HCT116 (cell line): ENCODE results near the gene MAP1S. TPM values are rescaled to one million over a fixed set of nuclear protein-coding genes. Genes with fewer than 3 reads are reported as not detected.

Source experiments
- ATAC-seq: fragments of 200-7000 bp; cut with Tn5 transposase; 2 replicates; pipeline ENCODE4 v1.9.1; 2020; ENCODE audit warnings: mild to moderate bottlenecking, moderate library complexity
- BruUV-seq: library from RNA; stranded (reverse); fragments of 400-500 nt; replicated peaks from 2 replicates; lab custom pipeline; 2021; lab: Mats Ljungman, UMichigan
- CTCF ChIA-PET: fragments of 300-600 bp; sonication (Branson Sonifier 250); formaldehyde crosslinking; loops from one replicate; lab custom pipeline; 2021; ENCODE audit warnings: antibody characterized with exemption; lab: Charles Lee
- POLR2A ChIA-PET: fragments of 300-600, 350-600 bp; sonication (Branson Sonifier 250); formaldehyde crosslinking; loops from one replicate; lab custom pipeline; 2021; ENCODE audit warnings: antibody characterized with exemption; lab: Charles Lee
- RAD21 ChIA-PET, 2 experiments: fragments of 300-600 bp; sonication (Branson Sonifier 250); formaldehyde crosslinking; loops; one replicate each; lab custom pipeline; 2023; ENCODE audit warnings: low total read pairs in 2 of 2; ENCODE audit not compliant: uncharacterized antibody in 2 of 2, unreplicated experiment in 2 of 2, low non-redundant PET in 1 of 2; lab: Charles Lee
- DNase-seq: peaks from one replicate; pipeline ENCODE4 v3.0.0-alpha.2; 2010; ENCODE audit warnings: low read depth, low spot score
- H2AFZ ChIP-seq: fragments of 200-600 bp; shearing (Covaris generic), sonication (generic); 2 replicates; pipeline ENCODE4 v1.6.1; 2017; ENCODE audit warnings: low read depth, mixed run types, mixed read lengths, antibody characterized with exemption, low read length; ENCODE audit not compliant: poor library complexity, severe bottlenecking
- H3K27ac ChIP-seq: 2 replicates; pipeline ENCODE4 v1.5.1; 2012; ENCODE audit warnings: low read depth, low read length
- H3K27me3 ChIP-seq: fragments of 200-600 bp; sonication (generic); 2 replicates; pipeline ENCODE4 v1.6.1; 2016; ENCODE audit warnings: mixed run types, low read length, mixed read lengths; ENCODE audit not compliant: insufficient read depth
- H3K36me3 ChIP-seq, 2 experiments: fragments of 200-500 bp in 1 of 2; fragments of 200-600 bp in 1 of 2; sonication (Bioruptor generic) in 1 of 2; sonication (generic) in 1 of 2; 2 replicates each; pipeline versions ENCODE4 v1.5.1 to v1.6.1; 2014 to 2016; ENCODE audit warnings: low read length in 2 of 2, inconsistent platforms in 1 of 2, mixed read lengths in 1 of 2, mixed run types in 1 of 2; ENCODE audit not compliant: insufficient read depth in 2 of 2, control insufficient read depth in 1 of 2
- H3K4me1 ChIP-seq, 2 experiments: fragments of 200-600 bp in 1 of 2; sonication (generic) in 1 of 2; 2 replicates each; pipeline versions ENCODE4 v1.5.1 to v1.6.1; 2012 to 2017; ENCODE audit warnings: low read length in 2 of 2, inconsistent platforms in 1 of 2, mild to moderate bottlenecking in 1 of 2, mixed read lengths in 1 of 2, mixed run types in 1 of 2, moderate library complexity in 1 of 2; ENCODE audit not compliant: insufficient read depth in 2 of 2, control insufficient read depth in 1 of 2
- H3K4me2 ChIP-seq: fragments of 200-600 bp; sonication (generic); 2 replicates; pipeline ENCODE4 v1.6.1; 2017; ENCODE audit warnings: mixed run types, low read length, mixed read lengths
- H3K4me3 ChIP-seq, 2 experiments: fragments of 200-600 bp in 1 of 2; sonication (generic) in 1 of 2; replicated peaks in 1 of 2; 2 replicates each; pipeline ENCODE4 v1.5.1; 2011 to 2016; ENCODE audit warnings: low read length in 2 of 2, control low read depth in 1 of 2, low read depth in 1 of 2, mild to moderate bottlenecking in 1 of 2, mixed read lengths in 1 of 2, mixed run types in 1 of 2
- H3K79me2 ChIP-seq: fragments of 200-600 bp; sonication (generic); 2 replicates; pipeline ENCODE4 v1.6.1; 2017; ENCODE audit warnings: mild to moderate bottlenecking, mixed run types, low read length, moderate library complexity, mixed read lengths; ENCODE audit not compliant: insufficient read depth
- H3K9ac ChIP-seq: fragments of 200-600 bp; sonication (generic); 2 replicates; pipeline ENCODE4 v1.6.1; 2016; ENCODE audit warnings: low read length, mixed read lengths
- H3K9me2 ChIP-seq: fragments of 200-600 bp; sonication (generic), shearing (Covaris generic); 2 replicates; pipeline ENCODE4 v1.6.1; 2017; ENCODE audit warnings: mixed run types, mild to moderate bottlenecking, moderate library complexity; ENCODE audit not compliant: insufficient read depth
- H3K9me3 ChIP-seq, 2 experiments: fragments of 200-500 bp in 1 of 2; fragments of 200-600 bp in 1 of 2; sonication (Bioruptor generic) in 1 of 2; sonication (generic) in 1 of 2; 2 replicates each; pipeline ENCODE4 v1.6.1; 2014 to 2017; ENCODE audit warnings: low read length in 2 of 2, mixed read lengths in 2 of 2, inconsistent platforms in 1 of 2, low read depth in 1 of 2, mild to moderate bottlenecking in 1 of 2, mixed run types in 1 of 2, moderate library complexity in 1 of 2; ENCODE audit not compliant: control insufficient read depth in 1 of 2, insufficient read depth in 1 of 2
- H4K20me1 ChIP-seq: fragments of 200-600 bp; sonication (generic), shearing (Covaris generic); 2 replicates; pipeline ENCODE4 v1.6.1; 2017; ENCODE audit warnings: mixed run types, mild to moderate bottlenecking, moderate library complexity; ENCODE audit not compliant: insufficient read depth
- EGR1 ChIP-seq: IDR thresholded peaks from 2 replicates; pipeline ENCODE4 v1.6.1; 2012; ENCODE audit warnings: low read depth
- POLR2A ChIP-seq: IDR thresholded peaks from 2 replicates; pipeline ENCODE4 v1.7.0; 2011; ENCODE audit warnings: borderline replicate concordance; ENCODE audit not compliant: insufficient read depth, insufficient read length; ENCODE audit errors: extremely low read depth
- POLR2AphosphoS5 ChIP-seq: IDR thresholded peaks from 2 replicates; pipeline ENCODE4 v1.6.1; 2011; ENCODE audit warnings: mild to moderate bottlenecking, low read depth, low read length, moderate library complexity
- SP1 ChIP-seq: IDR thresholded peaks from 2 replicates; pipeline ENCODE4 v1.6.1; 2012; ENCODE audit warnings: low read depth
- YY1 ChIP-seq: IDR thresholded peaks from 2 replicates; pipeline ENCODE4 v1.6.1; 2011; ENCODE audit warnings: low read length, low read depth, moderate library complexity, mild to moderate bottlenecking; ENCODE audit not compliant: insufficient replicate concordance; ENCODE audit errors: extremely low read depth
- ZFX ChIP-seq: fragments of 450-650 bp; IDR thresholded peaks from 2 replicates; pipeline ENCODE4 v1.6.1; 2017
- intact Hi-C: fragments of 100-400 bp; cut with micrococcal nuclease; formaldehyde crosslinking; loops from 2 replicates; pipeline ENCODE4 v1.10.0; 2022
- total RNA-seq: library from RNA; stranded (reverse); gene quantifications from one replicate; pipeline ENCODE4 v1.2.1, GENCODE V29; 2021; ENCODE audit not compliant: unreplicated experiment
- TF ChIP-seq, protein P1 (sequence below), 3 experiments: fragments of 200-600 bp in 1 of 3; sonication (generic) in 1 of 3; IDR thresholded peaks in 2 of 3; conservative IDR thresholded peaks in 1 of 3; 2 replicates each; pipeline ENCODE4 v1.5.1; 2012 to 2017; ENCODE audit warnings: low read depth in 2 of 3, low read length in 2 of 3, antibody characterized with exemption in 1 of 3, borderline replicate concordance in 1 of 3, control low read depth in 1 of 3, mild to moderate bottlenecking in 1 of 3, mixed read lengths in 1 of 3, mixed run types in 1 of 3, moderate library complexity in 1 of 3; ENCODE audit not compliant: insufficient read depth in 1 of 3
- TF ChIP-seq, protein P2 (sequence below): IDR thresholded peaks from 2 replicates; pipeline ENCODE4 v1.6.1; 2011; ENCODE audit warnings: mild to moderate bottlenecking, low read length, moderate library complexity; ENCODE audit not compliant: insufficient replicate concordance; ENCODE audit errors: extremely low read depth
- TF ChIP-seq, protein P3 (sequence below): IDR thresholded peaks from 2 replicates; pipeline ENCODE4 v1.6.1; 2012; ENCODE audit warnings: low read depth
- TF ChIP-seq, protein P4 (sequence below): IDR thresholded peaks from 2 replicates; pipeline ENCODE4 v1.6.1; 2012

MAP1S gene
- total RNA-seq, 1 experiment from 2014 or later = 80.8 TPM

DNA sequence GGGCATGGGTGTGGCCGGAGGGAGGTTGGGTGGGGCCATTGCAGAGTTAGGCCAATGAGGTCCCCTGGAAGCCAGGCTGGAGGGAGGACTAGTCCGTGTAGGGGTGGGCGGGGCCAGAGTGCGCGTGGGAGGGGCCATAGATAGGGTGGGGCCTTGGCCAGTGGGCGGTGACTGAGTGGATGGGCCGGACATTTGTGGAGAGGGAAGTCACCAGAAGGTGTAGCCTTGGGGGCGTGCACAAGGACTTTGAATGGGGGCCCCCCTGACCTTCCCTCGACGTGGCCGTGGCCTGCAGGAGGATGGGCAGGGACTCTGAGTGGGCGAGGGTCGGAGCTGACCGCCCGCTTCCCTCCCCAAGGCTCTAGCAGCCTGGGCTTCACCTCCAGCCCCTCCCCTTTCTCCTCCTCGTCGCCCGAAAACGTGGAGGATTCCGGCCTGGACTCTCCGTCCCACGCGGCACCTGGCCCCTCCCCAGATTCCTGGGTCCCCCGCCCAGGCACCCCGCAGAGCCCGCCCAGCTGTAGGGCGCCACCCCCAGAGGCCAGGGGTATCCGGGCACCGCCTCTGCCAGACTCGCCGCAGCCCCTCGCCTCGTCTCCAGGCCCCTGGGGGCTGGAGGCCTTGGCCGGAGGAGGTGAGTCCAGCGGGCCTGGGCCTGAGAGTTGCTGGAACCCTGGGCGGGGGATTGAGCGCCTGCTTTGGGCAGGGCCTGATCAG lies 59.1 kb downstream of the MAP1S start:
- ChIA-PET CTCF (interaction anchor here (0.6 kb wide), 1 partner anchor 92 kb away, joined by 4 read pairs; no protein-coding TSS in a partner anchor), POLR2A (interaction anchor here (1.6 kb wide), 1 partner anchor 14 kb away, joined by 5 read pairs; no protein-coding TSS in a partner anchor), RAD21 (no interaction called here)
- Histone ChIP-seq H3K27me3 (no peaks in the 10 kb centered on the region), H3K27ac (peak overlapping the region; percentile 87), H4K20me1 (no peaks in the 10 kb centered on the region), H3K4me1 (peaks cover 22 to 42% of the 10 kb centered on the region in 2 experiments), H3K9me2 (no peaks in the 10 kb centered on the region), H2AFZ (no peak overlapping the region), H3K9ac (peak overlapping the region; percentile 82), H3K36me3 (no peaks in the 10 kb centered on the region), H3K4me2 (peak overlapping the region; percentile 100), H3K4me3 (peak overlapping the region; percentile 55 to 70), H3K9me3 (no peaks in the 10 kb centered on the region), H3K79me2 (no peaks in the 10 kb centered on the region)
- TF ChIP-seq, protein P1, sequence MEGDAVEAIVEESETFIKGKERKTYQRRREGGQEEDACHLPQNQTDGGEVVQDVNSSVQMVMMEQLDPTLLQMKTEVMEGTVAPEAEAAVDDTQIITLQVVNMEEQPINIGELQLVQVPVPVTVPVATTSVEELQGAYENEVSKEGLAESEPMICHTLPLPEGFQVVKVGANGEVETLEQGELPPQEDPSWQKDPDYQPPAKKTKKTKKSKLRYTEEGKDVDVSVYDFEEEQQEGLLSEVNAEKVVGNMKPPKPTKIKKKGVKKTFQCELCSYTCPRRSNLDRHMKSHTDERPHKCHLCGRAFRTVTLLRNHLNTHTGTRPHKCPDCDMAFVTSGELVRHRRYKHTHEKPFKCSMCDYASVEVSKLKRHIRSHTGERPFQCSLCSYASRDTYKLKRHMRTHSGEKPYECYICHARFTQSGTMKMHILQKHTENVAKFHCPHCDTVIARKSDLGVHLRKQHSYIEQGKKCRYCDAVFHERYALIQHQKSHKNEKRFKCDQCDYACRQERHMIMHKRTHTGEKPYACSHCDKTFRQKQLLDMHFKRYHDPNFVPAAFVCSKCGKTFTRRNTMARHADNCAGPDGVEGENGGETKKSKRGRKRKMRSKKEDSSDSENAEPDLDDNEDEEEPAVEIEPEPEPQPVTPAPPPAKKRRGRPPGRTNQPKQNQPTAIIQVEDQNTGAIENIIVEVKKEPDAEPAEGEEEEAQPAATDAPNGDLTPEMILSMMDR (IDR thresholded peaks at IDR 0.05 in 2 of 3, conservative IDR thresholded peaks at IDR 0.05 in 1 of 3; ENCODE audit: borderline replicate concordance in 1 of 3, insufficient read depth in 1 of 3, low read depth in 2 of 3, low read length in 2 of 3) = no peak
- TF ChIP-seq ZFX (peak; percentile 74; the same call in 1 of the 2 replicates), YY1 (no peak), POLR2A (peak; percentile 13), EGR1 (peak; percentile 56; the same call in 1 of the 2 replicates), POLR2AphosphoS5 (peak; percentile 62), SP1 (peak; percentile 60)
- TF ChIP-seq, protein P2, sequence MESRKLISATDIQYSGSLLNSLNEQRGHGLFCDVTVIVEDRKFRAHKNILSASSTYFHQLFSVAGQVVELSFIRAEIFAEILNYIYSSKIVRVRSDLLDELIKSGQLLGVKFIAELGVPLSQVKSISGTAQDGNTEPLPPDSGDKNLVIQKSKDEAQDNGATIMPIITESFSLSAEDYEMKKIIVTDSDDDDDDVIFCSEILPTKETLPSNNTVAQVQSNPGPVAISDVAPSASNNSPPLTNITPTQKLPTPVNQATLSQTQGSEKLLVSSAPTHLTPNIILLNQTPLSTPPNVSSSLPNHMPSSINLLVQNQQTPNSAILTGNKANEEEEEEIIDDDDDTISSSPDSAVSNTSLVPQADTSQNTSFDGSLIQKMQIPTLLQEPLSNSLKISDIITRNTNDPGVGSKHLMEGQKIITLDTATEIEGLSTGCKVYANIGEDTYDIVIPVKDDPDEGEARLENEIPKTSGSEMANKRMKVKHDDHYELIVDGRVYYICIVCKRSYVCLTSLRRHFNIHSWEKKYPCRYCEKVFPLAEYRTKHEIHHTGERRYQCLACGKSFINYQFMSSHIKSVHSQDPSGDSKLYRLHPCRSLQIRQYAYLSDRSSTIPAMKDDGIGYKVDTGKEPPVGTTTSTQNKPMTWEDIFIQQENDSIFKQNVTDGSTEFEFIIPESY = no peak
- TF ChIP-seq, protein P3, sequence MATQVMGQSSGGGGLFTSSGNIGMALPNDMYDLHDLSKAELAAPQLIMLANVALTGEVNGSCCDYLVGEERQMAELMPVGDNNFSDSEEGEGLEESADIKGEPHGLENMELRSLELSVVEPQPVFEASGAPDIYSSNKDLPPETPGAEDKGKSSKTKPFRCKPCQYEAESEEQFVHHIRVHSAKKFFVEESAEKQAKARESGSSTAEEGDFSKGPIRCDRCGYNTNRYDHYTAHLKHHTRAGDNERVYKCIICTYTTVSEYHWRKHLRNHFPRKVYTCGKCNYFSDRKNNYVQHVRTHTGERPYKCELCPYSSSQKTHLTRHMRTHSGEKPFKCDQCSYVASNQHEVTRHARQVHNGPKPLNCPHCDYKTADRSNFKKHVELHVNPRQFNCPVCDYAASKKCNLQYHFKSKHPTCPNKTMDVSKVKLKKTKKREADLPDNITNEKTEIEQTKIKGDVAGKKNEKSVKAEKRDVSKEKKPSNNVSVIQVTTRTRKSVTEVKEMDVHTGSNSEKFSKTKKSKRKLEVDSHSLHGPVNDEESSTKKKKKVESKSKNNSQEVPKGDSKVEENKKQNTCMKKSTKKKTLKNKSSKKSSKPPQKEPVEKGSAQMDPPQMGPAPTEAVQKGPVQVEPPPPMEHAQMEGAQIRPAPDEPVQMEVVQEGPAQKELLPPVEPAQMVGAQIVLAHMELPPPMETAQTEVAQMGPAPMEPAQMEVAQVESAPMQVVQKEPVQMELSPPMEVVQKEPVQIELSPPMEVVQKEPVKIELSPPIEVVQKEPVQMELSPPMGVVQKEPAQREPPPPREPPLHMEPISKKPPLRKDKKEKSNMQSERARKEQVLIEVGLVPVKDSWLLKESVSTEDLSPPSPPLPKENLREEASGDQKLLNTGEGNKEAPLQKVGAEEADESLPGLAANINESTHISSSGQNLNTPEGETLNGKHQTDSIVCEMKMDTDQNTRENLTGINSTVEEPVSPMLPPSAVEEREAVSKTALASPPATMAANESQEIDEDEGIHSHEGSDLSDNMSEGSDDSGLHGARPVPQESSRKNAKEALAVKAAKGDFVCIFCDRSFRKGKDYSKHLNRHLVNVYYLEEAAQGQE = no peak
- TF ChIP-seq, protein P4, sequence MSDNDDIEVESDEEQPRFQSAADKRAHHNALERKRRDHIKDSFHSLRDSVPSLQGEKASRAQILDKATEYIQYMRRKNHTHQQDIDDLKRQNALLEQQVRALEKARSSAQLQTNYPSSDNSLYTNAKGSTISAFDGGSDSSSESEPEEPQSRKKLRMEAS = peak; percentile 93
- BruUV-seq = no TSS peak
- peak; percentile 85 for ATAC-seq
- intact Hi-C loops = loop anchor here (2.0 to 5.0 kb wide), 5 partner anchors 18 to 266 kb away; partner anchors contain the start of genes CCDC124 and PGLS
- DNase-seq = peak; percentile 90
